ENCODE measurements around the gene HTRA2.

Gene HTRA2

GRCh38 chr2:74516650-74517049 lies 13.1 kb upstream of the HTRA2 start:
- H3K4me3 ChIP-seq (ENCODE audit: insufficient read depth, low read depth, low read length, poor library complexity, severe bottlenecking), result peak overlapping the region; percentile 58
- H3K27me3 ChIP-seq (replicated peaks; ENCODE audit: control insufficient read depth, insufficient read depth, low read length, poor library complexity, severe bottlenecking), result peaks cover 58% of the 10 kb centered on the region
- no peaks in the 10 kb centered on the region for H3K9me3 ChIP-seq (ENCODE audit: control insufficient read depth, low read length)

GRCh38 chr2:74522516-74522915 lies 7.2 kb upstream of the HTRA2 start:
- Histone ChIP-seq H3K4me1 (ENCODE audit: control insufficient read depth, insufficient read depth, low read length, poor library complexity, severe bottlenecking) (no peaks in the 10 kb centered on the region), H3K27me3 (replicated peaks; ENCODE audit: control insufficient read depth, insufficient read depth, low read length, poor library complexity, severe bottlenecking) (peaks cover 22% of the 10 kb centered on the region), H3K27ac (ENCODE audit: insufficient read depth, low read length, poor library complexity, severe bottlenecking) (no peak overlapping the region), H3K9me3 (ENCODE audit: control insufficient read depth, low read length) (no peaks in the 10 kb centered on the region), H3K4me3 (ENCODE audit: insufficient read depth, low read depth, low read length, poor library complexity, severe bottlenecking) (no peak overlapping the region), H3K36me3 (ENCODE audit: control insufficient read depth, insufficient read depth, low read length) (peaks cover 14% of the 10 kb centered on the region)
- no peak for DNase-seq

More at GRCh38 chr2:74516650-74517049, 13.1 kb upstream of the HTRA2 start:
- H3K4me1 ChIP-seq (ENCODE audit: control insufficient read depth, insufficient read depth, low read length, poor library complexity, severe bottlenecking), result peaks cover 36% of the 10 kb centered on the region
- H3K36me3 ChIP-seq (ENCODE audit: control insufficient read depth, insufficient read depth, low read length), result no peaks in the 10 kb centered on the region
- H3K27ac ChIP-seq (ENCODE audit: insufficient read depth, low read length, poor library complexity, severe bottlenecking), result no peak overlapping the region
- DNase-seq, result no peak

GRCh38 chr2:74524005-74524404 lies 5.7 kb upstream of the HTRA2 start:
- no peaks in the 10 kb centered on the region for H3K9me3 ChIP-seq (ENCODE audit: control insufficient read depth, low read length)
- no peak overlapping the region for H3K27ac ChIP-seq (ENCODE audit: insufficient read depth, low read length, poor library complexity, severe bottlenecking)
- no peak for DNase-seq
- no peak overlapping the region for H3K4me3 ChIP-seq (ENCODE audit: insufficient read depth, low read depth, low read length, poor library complexity, severe bottlenecking)
- H3K4me1 ChIP-seq (ENCODE audit: control insufficient read depth, insufficient read depth, low read length, poor library complexity, severe bottlenecking), result peaks cover 8% of the 10 kb centered on the region
- H3K36me3 ChIP-seq (ENCODE audit: control insufficient read depth, insufficient read depth, low read length), result peaks cover 21% of the 10 kb centered on the region
- peaks cover 9% of the 10 kb centered on the region for H3K27me3 ChIP-seq (replicated peaks; ENCODE audit: control insufficient read depth, insufficient read depth, low read length, poor library complexity, severe bottlenecking)

- H3K36me3 ChIP-seq (ENCODE audit: control insufficient read depth, insufficient read depth, low read length), result peaks cover 21% of the 10 kb centered on the region
- peaks cover 11% of the 10 kb centered on the region for H3K4me1 ChIP-seq (ENCODE audit: control insufficient read depth, insufficient read depth, low read length, poor library complexity, severe bottlenecking)
- H3K27me3 ChIP-seq (replicated peaks; ENCODE audit: control insufficient read depth, insufficient read depth, low read length, poor library complexity, severe bottlenecking), result no peaks in the 10 kb centered on the region
- no peak for DNase-seq
- H3K4me3 ChIP-seq (ENCODE audit: insufficient read depth, low read depth, low read length, poor library complexity, severe bottlenecking), result no peak overlapping the region
- H3K27ac ChIP-seq (ENCODE audit: insufficient read depth, low read length, poor library complexity, severe bottlenecking), result no peak overlapping the region
- H3K9me3 ChIP-seq (ENCODE audit: control insufficient read depth, low read length), result no peaks in the 10 kb centered on the region
Measured at GRCh38 chr2:74524955-74525716, 4.6 kb upstream of the HTRA2 start.

- DNase-seq, result no peak
- Histone ChIP-seq H3K27me3 (replicated peaks; ENCODE audit: control insufficient read depth, insufficient read depth, low read length, poor library complexity, severe bottlenecking) (no peaks in the 10 kb centered on the region), H3K4me1 (ENCODE audit: control insufficient read depth, insufficient read depth, low read length, poor library complexity, severe bottlenecking) (peaks cover 18% of the 10 kb centered on the region), H3K9me3 (ENCODE audit: control insufficient read depth, low read length) (no peaks in the 10 kb centered on the region), H3K27ac (ENCODE audit: insufficient read depth, low read length, poor library complexity, severe bottlenecking) (no peak within 1 kb of the TSS), H3K36me3 (ENCODE audit: control insufficient read depth, insufficient read depth, low read length) (peaks cover 21% of the 10 kb centered on the region), H3K4me3 (ENCODE audit: insufficient read depth, low read depth, low read length, poor library complexity, severe bottlenecking) (no peak within 1 kb of the TSS)
Measured at GRCh38 chr2:74525717-74526648, 3.8 kb upstream of the HTRA2 start, which contains the start of gene DQX1. Gene DQX1, minus strand, starts transcription at chr2:74526231. Its CDS starts 502 bp downstream, at chr2:74525729.

- no peak overlapping the region for H3K4me3 ChIP-seq (ENCODE audit: insufficient read depth, low read depth, low read length, poor library complexity, severe bottlenecking)
- peaks cover 21% of the 10 kb centered on the region for H3K36me3 ChIP-seq (ENCODE audit: control insufficient read depth, insufficient read depth, low read length)
- no peak for DNase-seq
- peaks cover 22% of the 10 kb centered on the region for H3K4me1 ChIP-seq (ENCODE audit: control insufficient read depth, insufficient read depth, low read length, poor library complexity, severe bottlenecking)
- H3K27ac ChIP-seq (ENCODE audit: insufficient read depth, low read length, poor library complexity, severe bottlenecking), result no peak overlapping the region
- H3K9me3 ChIP-seq (ENCODE audit: control insufficient read depth, low read length), result no peaks in the 10 kb centered on the region
- no peaks in the 10 kb centered on the region for H3K27me3 ChIP-seq (replicated peaks; ENCODE audit: control insufficient read depth, insufficient read depth, low read length, poor library complexity, severe bottlenecking)
Measured at GRCh38 chr2:74526649-74527230, 3.0 kb upstream of the HTRA2 start.

- DNase-seq, result no peak
- no peak overlapping the region for H3K27ac ChIP-seq (ENCODE audit: insufficient read depth, low read length, poor library complexity, severe bottlenecking)
- H3K36me3 ChIP-seq (ENCODE audit: control insufficient read depth, insufficient read depth, low read length), result peaks cover 21% of the 10 kb centered on the region
- no peaks in the 10 kb centered on the region for H3K27me3 ChIP-seq (replicated peaks; ENCODE audit: control insufficient read depth, insufficient read depth, low read length, poor library complexity, severe bottlenecking)
- no peak overlapping the region for H3K4me3 ChIP-seq (ENCODE audit: insufficient read depth, low read depth, low read length, poor library complexity, severe bottlenecking)
- no peaks in the 10 kb centered on the region for H3K9me3 ChIP-seq (ENCODE audit: control insufficient read depth, low read length)
- H3K4me1 ChIP-seq (ENCODE audit: control insufficient read depth, insufficient read depth, low read length, poor library complexity, severe bottlenecking), result peaks cover 22% of the 10 kb centered on the region
Measured at GRCh38 chr2:74527741-74528140, 2.0 kb upstream of the HTRA2 start.

- Histone ChIP-seq H3K4me3 (ENCODE audit: insufficient read depth, low read depth, low read length, poor library complexity, severe bottlenecking) (peak overlapping the region; percentile 94), H3K9me3 (ENCODE audit: control insufficient read depth, low read length) (no peaks in the 10 kb centered on the region), H3K27me3 (replicated peaks; ENCODE audit: control insufficient read depth, insufficient read depth, low read length, poor library complexity, severe bottlenecking) (no peaks in the 10 kb centered on the region), H3K27ac (ENCODE audit: insufficient read depth, low read length, poor library complexity, severe bottlenecking) (peak overlapping the region; percentile 90), H3K4me1 (ENCODE audit: control insufficient read depth, insufficient read depth, low read length, poor library complexity, severe bottlenecking) (peaks cover 22% of the 10 kb centered on the region), H3K36me3 (ENCODE audit: control insufficient read depth, insufficient read depth, low read length) (peaks cover 21% of the 10 kb centered on the region)
- no peak for DNase-seq
Measured at GRCh38 chr2:74528600-74529356, 955 bp upstream of the HTRA2 start.
